Tibial artery (tissue), 4 donors: ENCODE data around the gene ZFYVE21.

Source experiments
- DNase-seq, 2 donors: peaks; one replicate each; pipeline ENCODE4 v3.0.0-alpha.2; 2019
- H3K27ac ChIP-seq, 2 donors: fragments of 200-600 bp; sonication (generic) in 1 of 2; 1 replicate in 1 of 2; 2 replicates in 1 of 2; pipeline ENCODE4 v1.5.1; 2018 to 2019; ENCODE audit warnings: mild to moderate bottlenecking in 1 of 2
- H3K27me3 ChIP-seq, 2 donors: fragments of 200-600 bp; sonication (generic) in 1 of 2; one replicate each; pipeline versions ENCODE4 v1.5.1 to v1.6.0; 2016 to 2019
- H3K36me3 ChIP-seq, 3 donors: fragments of 200-600 bp; sonication (generic) in 2 of 3; one replicate each; pipeline ENCODE4 v1.5.1; 2016 to 2019; ENCODE audit warnings: mild to moderate bottlenecking in 2 of 3
- H3K4me1 ChIP-seq, 4 donors: fragments of 200-600 bp; sonication (generic) in 2 of 4; 1 replicate in 3 of 4; 2 replicates in 1 of 4; pipeline ENCODE4 v1.5.1; 2016 to 2019
- H3K4me3 ChIP-seq, 2 donors: fragments of 200-600 bp; sonication (generic) in 1 of 2; 1 replicate in 1 of 2; 2 replicates in 1 of 2; pipeline ENCODE4 v1.5.1; 2018 to 2019; ENCODE audit warnings: mild to moderate bottlenecking in 2 of 2
- H3K9me3 ChIP-seq, 3 donors: fragments of 200-600 bp; sonication (generic) in 1 of 3; one replicate each; pipeline ENCODE4 v1.5.1; 2016 to 2019
- CTCF ChIP-seq, 2 experiments: fragments of 200-600 bp in 1 of 2; fragments of 450-650 bp in 1 of 2; IDR thresholded peaks; one replicate each; pipeline ENCODE4 v1.5.1; 2017 to 2019; ENCODE audit warnings: antibody characterized with exemption in 2 of 2, mild to moderate bottlenecking in 1 of 2, moderate library complexity in 1 of 2
- intact Hi-C: fragments of 100-400 bp; cut with DNase I; formaldehyde crosslinking; loops from one replicate; pipeline ENCODE4 v1.15.0; 2023; ENCODE audit warnings: low total_unique reads

Gene ZFYVE21

GRCh38 chr14:103738701-103739451, 23.3 kb downstream of the ZFYVE21 start:
- Histone ChIP-seq H3K4me3 (no peak overlapping the region), H3K27me3 (no peaks in the 10 kb centered on the region), H3K9me3 (no peaks in the 10 kb centered on the region), H3K4me1 (peaks cover 0 to 37% (median 32%) of the 10 kb centered on the region in 4 donors), H3K27ac (peak overlapping the region; percentile 1 to 2), H3K36me3 (peaks cover 7 to 71% (median 34%) of the 10 kb centered on the region in 3 donors)
- DNase-seq = peak in 1 of 2 donors; percentile 67
- intact Hi-C loops = loop anchor here (10.0 kb wide), 1 partner anchor 134 kb away; no protein-coding TSS in a partner anchor
- no peak for TF ChIP-seq CTCF (IDR thresholded peaks at IDR 0.05)

- Histone ChIP-seq H3K9me3 (no peaks in the 10 kb centered on the region), H3K27ac (peak overlapping the region in 1 of 2 donors; percentile 1), H3K27me3 (no peaks in the 10 kb centered on the region), H3K4me3 (no peak overlapping the region), H3K36me3 (peaks cover 2 to 67% (median 28%) of the 10 kb centered on the region in 3 donors), H3K4me1 (peaks cover 0 to 37% (median 31%) of the 10 kb centered on the region in 4 donors)
- intact Hi-C loops = loop anchor here (10.0 kb wide), 1 partner anchor 135 kb away; no protein-coding TSS in a partner anchor
- no peak for TF ChIP-seq CTCF (IDR thresholded peaks at IDR 0.05)
- no peak for DNase-seq
These were observed 23.8 kb downstream of the ZFYVE21 start for GRCh38 chr14:103739466-103739792.

DNA sequence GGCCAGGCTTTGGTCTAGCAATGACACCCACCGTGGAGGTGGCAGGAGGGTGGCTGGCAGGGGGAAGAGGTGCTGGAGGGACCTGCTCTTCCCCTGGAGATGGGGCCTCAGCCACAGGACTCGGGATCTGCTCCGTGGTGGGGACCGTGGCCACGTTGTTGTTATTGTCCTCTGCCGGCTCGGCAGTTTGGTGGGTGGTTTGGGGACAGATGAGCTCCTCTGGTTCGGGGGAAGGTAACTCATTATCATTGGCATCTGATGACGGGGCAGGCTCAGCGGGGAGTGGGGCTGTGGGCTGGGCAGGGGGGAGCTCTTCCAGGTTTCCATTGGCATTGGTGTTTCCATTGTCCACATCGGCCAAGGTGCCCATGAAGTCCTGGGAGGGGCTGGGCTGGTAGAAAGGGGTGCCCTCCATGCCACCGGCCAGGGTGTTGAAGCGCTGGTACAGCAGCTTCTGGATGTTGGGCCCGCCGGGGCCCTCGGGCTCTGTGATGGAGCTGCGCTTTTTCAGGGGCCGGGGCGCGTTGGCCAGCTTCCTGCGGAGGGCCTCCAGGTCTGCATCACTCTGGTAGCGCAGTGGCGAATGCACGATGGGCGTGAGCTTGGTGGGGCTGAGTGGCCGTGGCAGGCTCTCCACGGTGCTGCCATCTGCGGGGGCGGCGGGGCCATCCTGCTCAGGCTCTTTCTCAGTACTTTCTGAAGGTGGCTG, 24.3 kb downstream of the ZFYVE21 start:
- no peaks in the 10 kb centered on the region for H3K9me3 ChIP-seq
- H3K4me1 ChIP-seq = peaks cover 0 to 35% (median 28%) of the 10 kb centered on the region in 4 donors
- no peak overlapping the region for H3K4me3 ChIP-seq
- H3K27ac ChIP-seq = no peak overlapping the region
- H3K27me3 ChIP-seq = no peaks in the 10 kb centered on the region
- H3K36me3 ChIP-seq = peaks cover 0 to 66% (median 27%) of the 10 kb centered on the region in 3 donors
- TF ChIP-seq CTCF (IDR thresholded peaks at IDR 0.05) = no peak
- peak in 1 of 2 donors; percentile 64 for DNase-seq
- intact Hi-C loops = loop anchor here (10.0 kb wide), 1 partner anchor 135 kb away; no protein-coding TSS in a partner anchor

DNA sequence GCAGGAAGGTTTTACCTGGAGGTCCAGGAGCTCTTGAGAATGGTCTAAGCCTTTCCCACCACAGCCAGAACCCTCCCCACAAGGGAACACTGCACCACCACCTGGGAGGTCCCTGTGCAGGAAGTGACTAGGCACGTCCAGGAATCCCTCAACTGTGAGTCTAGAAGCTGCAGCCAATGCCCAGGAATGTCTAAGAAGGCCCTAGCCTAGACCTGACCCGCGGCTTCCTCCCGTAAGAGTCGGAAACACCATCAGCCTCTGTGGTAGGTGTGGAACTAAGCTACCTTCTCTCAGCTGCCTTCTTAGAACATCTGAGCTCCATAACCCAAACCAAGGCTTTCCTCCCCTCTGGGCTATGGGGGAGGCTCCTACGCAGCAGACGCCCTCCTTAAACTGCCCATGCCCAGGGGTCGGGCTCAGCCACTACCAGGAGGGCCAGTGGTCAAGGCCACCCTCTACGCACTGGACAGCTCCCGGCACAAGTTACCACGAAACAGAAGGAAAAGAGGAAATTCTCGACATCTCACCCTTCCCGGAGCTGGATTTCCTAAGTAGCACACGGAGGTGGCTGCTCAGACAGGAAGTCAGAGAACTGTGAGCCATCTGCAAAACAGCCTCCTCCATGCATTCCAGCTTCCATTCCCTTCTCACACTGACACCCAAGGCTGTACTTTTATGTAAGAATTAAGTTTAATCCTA, 25.5 kb downstream of the ZFYVE21 start:
- peak in 1 of 2 donors; percentile 44 for DNase-seq
- intact Hi-C loops = no loop called here

More for the DNA sequence above, 25.5 kb downstream of the ZFYVE21 start:
- no peak for TF ChIP-seq CTCF (IDR thresholded peaks at IDR 0.05)
- Histone ChIP-seq H3K36me3 (peaks cover 0 to 67% (median 24%) of the 10 kb centered on the region in 3 donors), H3K9me3 (no peaks in the 10 kb centered on the region), H3K27me3 (no peaks in the 10 kb centered on the region), H3K4me1 (peaks cover 0 to 23% (median 16%) of the 10 kb centered on the region in 4 donors), H3K4me3 (no peak overlapping the region), H3K27ac (no peak overlapping the region)
